CD4-positive, alpha-beta T cell treated with Interleukin-15 for 1 hour (primary cell): ENCODE results near the gene KRIT1.
"Not testable (repeated sequence)": the region's sequence is repeated elsewhere in the genome, so short reads cannot be mapped to it uniquely, and the experiment has no call there.

Experiments
- DNase-seq: peaks from one replicate; pipeline ENCODE4 v3.0.0-alpha.2; 2020

The KRIT1 gene

DNA sequence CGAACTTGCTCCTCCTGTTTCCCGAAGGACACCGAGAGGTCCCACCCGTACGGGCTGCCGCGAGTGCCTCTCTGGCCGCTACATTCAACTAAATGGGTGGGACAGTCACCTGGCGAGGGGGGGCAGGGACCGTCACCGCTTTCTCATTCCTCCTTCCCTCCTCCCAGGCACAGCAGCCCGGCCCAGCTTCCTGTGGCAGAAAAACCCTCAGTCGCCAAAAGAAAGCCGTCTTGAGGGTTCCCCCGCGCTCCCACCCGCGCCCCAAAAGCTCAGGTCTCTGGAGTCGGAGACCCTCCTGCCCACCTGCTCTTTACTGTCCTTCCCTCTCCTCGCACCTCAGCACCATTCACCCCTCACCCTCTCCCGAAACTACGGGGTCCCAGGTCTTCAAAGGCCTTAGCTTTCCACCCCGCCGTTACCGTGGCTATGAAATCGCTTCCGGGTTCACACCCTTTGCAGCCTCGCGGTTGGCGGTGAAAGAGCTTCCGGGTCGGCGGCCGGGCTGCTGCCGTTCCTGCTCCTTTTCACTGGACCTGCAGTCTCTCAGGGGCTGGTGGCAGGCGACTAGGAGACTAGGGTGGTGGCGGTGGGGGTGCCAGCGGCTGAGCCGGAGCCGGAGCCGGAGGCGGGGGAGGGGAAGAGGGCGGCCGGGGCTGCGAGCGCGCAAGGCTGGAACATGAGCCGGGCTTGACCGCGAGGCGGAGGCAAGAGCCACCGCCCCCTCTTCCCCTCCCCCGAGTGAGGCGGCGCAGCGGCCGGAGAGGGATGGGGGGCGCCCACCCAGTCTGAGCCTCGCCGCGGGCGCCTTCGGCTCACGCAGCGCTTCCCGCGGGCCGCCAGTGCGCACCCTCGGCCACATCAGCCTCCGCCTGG, at the start of gene KRIT1, which contains the start of gene ANKIB1:
TSS of gene KRIT1 (minus strand) at position 428 of the 873 bp plus-strand sequence. CDS start 3,779 bp downstream, outside the sequence.
TSS of gene ANKIB1 (plus strand) at position 488 of the 873 bp plus-strand sequence. CDS start 49,005 bp downstream, outside the sequence.
- DNase-seq, result peak; percentile 89

DNA sequence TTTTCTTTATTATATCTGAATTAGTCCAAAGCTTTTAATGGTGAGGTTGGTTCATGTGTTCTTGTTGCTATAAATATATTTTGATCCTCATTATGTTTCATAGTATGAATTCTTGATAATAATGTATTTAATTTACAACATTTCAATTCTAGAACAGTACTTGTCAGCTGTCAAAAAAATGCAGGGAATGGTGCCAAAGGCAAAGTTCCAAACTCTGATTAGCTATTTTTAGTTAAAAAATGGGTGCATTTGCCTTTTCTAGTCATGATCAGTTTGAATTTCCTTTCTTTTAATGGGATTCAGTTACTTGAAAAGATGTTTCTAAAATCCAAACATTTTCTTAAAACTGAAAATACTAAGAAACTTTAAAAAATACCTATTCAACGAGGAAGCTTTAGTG, 49.7 kb upstream of the KRIT1 start:
- DNase-seq, result no peak

DNA sequence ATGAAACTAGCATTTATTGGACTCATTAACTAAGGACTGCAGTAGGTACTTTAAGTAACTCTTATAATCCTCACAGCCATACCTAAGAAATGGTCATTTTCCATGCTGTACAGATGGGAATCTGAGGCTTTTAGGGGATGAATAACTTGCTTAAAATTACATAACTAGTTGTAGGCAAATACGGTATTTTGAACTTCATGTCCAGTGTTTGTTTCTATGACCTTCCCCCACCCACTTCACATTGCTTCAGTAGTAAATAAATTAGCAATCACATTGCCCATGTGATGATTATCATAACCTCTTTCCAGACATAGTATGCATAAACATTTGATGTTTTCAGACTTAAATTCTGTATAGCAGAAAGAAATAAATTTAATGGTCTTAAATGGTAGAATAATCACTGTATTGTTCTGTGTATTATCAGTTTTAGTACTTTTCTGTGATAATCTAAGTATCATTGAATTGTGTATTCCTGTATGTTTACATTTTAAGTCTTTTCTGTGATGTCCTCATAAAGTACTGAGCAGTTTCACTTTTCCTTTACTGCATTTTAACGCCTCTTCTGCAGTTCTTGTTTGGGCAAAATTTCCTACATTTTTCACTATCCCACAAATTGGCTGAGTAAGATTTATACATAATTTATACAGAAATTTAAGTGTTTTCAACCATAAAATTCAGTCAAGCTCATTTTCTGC, 48.3 kb upstream of the KRIT1 start:
- no peak for DNase-seq

DNA sequence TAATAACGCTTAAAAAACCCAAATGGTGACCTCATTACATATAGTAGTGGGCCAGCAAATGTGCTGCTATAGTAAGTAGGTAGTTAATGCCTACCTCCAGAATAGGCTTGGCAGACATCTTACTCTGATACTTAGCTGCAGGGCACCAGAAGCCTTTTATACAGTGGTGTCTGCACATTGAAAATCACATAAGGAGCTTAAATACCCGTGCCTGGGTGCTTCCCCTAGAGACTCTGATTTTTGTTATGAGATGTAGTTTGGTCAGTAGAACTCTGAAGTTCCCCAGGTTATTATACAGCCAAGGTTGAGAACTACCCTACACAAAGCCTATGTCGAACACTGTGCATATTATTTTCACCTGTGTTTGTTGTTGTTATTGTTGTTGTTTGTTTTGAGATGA, 47.3 kb upstream of the KRIT1 start:
- DNase-seq, result no peak

DNA sequence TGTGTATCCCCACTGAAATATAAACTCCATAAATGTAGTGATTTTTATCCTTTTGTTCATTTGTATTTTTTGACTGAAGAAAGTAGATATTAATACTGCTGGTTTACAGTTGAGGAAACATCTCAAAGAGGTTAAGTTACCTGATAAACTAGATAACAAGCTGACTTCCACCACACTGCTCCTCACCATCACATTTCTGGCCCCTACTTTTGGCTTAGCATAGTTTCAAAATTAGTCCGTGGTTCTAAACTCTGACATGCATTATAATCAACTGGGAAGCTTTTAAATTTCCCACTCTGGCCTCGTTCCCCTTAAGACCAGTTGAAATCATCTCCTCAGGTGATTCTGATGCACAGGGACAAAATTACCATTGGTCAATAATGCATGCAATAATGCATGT, 43.6 kb upstream of the KRIT1 start:
- no peak for DNase-seq

DNA sequence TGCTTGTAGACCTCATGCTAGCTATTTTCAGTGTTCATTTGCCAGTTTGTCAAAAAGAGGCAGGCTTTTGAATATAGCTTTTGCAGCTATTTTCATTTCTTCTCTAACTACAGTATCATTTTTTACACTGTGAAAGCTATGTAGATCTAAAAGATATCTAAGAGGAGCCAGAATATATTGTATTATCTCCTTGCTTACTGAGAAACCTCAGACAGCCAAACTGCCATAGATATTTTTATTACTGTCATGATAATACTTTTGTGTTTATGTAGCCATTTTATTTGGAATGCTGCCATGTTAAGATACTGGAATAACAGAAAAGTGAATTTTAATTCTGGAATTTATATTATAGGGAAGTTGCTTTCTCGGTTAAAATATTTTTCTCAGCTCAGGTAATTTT, 37.2 kb upstream of the KRIT1 start:
- DNase-seq, result no peak

DNA sequence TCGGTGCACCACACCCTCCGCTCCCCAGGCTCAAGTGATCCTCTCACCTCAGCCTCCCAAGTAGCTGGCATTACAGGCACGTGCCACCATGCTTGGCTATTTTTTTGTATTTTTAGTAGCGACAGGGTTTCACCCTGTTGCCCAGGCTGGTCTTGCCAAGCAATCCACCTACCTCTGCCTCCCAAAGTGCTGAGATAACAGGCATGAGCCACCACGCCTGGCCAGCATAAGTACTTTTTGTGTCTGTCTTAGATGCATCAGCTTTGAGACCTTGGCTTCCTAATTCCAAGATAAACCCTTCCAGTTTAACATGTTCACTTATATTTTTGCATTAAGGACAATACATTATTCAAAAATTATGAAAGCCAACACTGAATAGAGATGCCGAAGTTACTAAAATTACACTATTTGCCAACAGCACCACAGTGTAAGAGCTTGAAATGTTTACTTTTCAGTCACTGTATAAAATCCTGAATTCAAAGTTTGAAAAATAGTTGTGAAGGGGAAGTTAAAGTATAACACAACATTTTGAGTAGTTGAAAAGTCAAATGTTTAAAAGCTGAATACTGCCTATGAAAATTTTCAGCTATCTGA, 36.6 kb upstream of the KRIT1 start:
- DNase-seq, result no peak

DNA sequence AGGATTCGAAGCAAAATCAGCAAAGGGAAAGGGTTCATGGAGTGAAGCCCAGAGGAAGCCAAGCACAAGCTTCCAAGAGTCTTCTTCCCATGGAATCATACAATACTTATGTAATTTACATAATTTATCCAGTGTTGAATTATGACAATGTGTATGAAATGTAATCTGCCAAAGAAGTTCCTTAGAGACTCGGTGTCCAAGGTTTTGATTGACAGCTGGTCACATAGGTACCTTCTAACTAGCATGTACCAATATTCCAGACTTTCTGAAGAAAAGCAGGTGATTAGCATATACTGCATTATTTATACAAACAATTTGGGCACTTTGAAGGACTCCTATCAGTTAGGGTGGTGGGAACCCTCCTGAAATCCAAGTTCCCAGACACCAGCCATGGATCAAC, 35.3 kb upstream of the KRIT1 start:
- no peak for DNase-seq

DNA sequence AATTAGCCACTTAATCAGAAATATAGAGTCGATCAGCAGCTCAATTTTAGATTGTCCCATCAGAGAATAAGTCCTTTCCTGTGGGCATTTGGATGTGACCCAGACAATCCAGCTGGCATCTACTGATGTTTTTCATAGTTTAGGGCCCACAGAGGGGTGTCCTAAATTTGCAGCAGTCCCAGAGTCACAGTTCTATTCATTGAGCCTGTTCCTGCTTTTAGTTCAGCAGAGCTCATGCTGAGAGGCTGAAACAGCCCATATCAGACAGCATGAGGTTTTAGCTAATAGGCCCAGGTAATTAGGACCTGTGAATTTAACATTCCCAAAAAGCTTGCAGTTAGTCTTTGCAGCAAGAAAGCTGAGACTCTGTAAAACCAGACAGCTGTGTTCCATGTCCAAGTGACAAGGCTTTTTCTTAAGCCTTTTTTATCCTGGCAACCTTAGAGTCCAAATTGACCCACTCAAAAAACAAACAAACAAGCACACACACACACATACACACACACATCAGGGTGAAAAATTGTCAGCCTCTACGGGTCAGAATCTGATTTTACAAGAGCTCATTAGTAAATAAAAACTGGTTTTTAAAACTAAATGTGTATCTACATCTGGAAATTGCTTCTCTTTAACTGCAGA, 33.8 kb upstream of the KRIT1 start:
- DNase-seq, result no peak

DNA sequence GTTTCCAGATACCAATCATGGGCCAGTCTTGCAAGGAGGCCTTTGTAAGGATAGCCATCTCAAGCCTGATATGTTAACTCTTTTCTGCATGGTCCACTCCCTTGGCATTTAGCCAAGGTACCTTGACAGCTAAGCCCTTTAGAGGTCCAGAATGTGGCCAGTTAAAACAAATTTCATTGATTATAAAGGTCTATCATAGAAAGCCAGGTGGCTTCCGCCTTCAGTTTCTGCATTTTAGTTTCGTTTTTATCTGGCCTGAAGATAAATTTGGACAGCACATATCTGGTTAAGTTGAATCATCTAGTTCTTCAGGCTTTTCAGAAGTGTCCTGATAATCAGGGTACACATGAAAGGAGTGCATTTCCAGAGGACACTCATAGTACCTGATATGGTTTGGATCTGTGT, 30.7 kb upstream of the KRIT1 start:
- no peak for DNase-seq

DNA sequence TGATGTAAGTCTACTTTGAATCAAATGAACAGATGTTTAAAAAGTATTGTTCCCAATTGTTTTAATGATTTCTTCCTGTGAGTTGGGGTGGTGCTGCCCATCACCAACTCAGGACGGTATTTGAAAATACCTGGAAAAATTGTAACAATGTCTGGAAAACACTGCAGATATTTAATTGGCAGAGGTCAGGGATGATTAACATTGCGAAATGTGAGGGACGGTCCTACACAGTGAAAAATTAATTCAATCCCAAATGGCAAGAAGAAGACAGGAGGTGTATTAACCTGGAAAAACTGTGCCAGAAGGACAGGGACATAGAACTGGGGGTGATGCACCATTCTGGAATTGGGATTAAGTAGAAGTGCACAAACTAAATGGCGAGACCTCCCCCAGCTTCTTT, 29.6 kb upstream of the KRIT1 start:
- DNase-seq, result no peak

DNA sequence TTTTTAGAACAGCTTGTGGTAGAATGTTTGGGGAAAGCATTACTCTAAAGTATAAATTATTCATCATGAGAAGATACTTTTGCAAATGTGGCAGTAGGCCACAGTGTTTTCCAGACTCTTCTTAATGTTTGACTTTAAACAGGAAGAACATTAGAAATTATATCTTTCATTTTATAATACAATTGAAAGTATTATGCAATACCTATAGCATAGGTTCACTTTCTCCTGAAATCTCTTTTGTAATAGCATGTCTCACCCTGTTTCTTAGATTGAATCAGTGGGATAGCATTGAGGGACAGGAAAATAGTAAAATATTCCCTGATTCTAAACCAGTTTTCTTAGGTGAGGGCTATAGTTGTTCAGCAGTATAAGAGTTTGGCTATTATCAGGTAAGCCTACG, 23.2 kb upstream of the KRIT1 start:
- DNase-seq, result no peak

DNA sequence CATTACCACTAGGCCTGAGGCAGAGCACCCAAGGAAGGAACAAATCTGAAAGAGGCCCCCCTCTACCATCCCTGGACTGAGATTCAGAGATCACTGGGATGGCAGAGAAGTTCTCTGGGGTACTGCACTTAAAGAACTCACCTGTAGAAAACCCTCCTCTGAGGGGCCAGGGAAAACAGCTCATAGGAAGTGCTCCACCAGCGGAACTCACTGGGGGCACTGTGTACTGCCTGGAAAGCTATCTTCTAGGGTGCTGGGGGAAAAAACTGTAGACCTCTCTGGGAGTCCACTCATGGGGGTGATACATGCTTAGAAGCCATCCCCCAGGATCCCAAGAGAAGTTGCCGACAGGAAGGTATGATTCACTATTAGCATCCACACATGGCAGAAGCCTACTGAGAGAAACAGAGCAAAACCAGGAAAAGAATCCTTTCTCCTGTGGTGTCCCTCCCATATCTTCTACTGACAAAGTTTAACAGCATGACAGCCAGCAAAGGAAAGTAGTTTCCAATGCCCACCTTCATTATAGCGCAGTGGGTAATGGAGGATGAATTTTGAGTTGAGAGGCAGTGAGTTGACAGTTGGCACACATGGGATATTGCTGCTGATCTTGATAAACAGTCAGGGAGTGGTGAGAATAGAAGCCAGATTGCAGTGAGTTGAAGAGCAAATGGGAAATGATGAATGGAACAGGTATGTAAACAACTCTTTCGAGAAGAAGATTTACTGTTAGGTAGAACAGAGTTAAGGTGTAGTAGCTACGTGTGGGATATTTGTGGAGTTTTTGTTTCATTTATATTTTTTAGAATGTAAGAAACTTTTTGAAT, 20.9 kb upstream of the KRIT1 start:
- no peak for DNase-seq

DNA sequence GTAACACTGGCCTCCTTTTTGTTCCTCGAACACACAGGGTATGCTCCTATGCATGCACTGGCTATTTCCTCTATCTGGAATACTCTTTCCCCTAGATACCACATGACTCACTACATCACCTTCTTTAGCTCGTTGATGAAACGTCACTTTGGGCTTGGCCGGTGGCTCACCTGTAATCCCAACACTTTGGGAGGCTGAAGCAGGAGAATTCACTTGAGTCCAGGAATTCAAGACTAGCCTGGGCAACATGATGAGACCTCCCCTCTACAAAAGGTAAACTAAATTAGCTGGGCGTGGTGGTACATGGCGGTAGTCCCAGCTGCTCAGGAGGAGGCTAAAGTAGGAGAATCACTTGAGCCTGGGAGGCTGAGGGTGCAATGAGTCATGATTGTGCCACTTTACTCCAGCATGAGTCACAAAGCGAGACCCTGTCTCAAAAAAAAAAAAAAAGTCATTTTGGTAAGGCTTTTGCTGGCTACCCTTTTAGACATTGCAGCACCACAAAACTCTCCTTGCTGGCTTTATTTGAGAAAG, 14.6 kb upstream of the KRIT1 start:
- no peak for DNase-seq

DNA sequence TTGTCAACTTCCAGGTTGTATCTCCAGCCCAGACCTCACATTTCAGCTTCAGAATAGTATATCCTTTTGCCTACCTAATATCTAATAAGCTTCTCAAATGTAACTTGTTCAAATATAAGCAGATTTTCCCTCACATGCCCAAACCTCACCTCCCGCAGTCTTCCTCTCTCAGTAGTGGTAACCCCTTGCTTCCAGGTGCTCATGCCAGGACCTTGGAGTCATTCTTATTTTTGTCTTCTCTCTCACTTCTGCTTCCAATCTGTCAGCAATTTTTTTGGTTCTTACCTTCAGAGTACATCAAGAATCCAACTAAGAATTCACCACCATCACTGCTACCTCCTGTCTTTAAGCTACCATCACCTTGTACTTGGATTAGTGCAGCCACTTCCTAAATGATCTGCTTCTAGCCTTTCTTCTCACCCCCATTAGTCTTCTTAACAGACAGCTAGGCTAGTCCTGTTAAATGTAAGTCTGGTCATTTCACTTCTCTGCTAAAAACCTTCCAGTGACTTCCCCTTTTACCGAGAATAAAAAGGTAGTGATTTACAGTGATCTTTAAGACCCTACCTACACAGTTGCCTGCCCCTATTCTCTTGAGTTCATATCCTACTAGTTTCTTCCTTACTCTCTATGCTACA, 14.0 kb upstream of the KRIT1 start:
- DNase-seq, result no peak

DNA sequence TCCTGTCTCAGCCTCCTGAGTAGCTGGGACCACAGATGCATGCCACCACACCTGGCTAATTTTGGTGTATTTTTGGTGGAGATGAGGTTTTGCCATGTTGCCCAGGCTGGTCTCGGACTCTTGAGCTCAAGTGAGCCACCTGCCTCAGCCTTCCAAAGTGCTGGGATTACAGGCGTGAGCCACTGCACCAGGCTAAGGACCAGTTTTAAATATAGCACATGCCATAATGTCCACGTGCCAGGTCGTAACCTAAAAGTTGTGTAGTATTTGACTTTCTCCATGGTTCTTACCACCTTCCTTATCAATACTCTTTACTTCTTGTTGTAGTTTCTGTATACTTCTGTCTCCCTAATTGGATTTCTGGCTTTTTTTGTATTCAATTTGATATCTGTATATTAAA, 13.3 kb upstream of the KRIT1 start:
- DNase-seq, result no peak

DNA sequence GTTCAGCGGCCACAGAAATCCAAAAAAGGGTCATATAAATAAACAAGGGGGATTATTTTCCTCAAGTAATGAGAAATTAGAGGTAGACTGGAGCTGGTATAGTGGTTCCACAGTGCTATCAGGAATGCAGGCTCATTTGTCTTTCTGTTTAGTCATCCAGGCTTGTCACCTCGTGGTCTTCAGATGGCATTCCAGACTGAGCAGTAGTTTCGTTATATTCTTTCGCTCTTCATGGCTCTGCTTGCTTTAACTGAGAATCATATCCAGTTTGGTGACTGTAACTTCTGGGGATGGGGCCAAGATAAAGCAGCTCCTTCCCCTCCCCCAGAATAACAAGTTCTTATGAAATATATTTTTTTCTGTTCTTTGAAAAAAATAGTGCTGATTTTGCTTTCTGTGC, 9.6 kb upstream of the KRIT1 start:
- no peak for DNase-seq

DNA sequence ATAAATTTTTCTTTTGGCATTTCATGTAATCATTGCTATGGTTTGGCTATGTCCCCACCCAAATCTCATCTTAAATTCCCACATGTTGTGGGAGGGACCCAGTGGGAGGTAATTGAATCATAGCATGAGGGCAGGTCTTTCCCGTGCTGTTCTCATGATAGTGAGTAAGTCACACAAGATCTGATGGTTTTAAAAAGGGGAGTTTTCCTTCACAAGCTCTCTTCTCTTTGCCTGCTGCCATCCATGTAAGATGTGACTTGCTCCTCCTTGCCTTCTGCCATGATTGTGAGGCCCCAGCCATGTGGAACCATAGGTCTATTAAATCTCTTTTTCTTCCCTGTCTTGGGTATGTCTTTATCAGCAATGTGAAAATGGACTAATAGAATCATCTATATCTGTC, 9.1 kb upstream of the KRIT1 start:
- DNase-seq, result not testable (repeated sequence)

DNA sequence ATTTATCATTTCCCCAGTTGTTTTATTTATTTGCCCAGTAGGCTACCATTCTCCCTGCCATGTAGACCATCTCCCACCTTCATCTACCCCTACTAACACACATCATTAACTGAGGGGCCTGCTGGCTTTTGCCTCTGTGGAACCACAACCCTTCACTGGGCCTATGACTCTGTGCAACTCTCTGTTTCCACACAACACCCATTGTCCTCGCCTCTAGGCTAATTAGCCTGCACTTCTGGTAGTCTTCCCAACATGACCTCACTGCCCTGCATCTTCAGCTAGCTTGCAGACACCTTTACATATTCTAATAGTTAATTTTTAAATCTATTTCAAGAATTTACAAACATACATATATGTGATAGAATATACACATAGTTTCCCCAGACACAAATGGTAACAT, 7.5 kb upstream of the KRIT1 start:
- no peak for DNase-seq

DNA sequence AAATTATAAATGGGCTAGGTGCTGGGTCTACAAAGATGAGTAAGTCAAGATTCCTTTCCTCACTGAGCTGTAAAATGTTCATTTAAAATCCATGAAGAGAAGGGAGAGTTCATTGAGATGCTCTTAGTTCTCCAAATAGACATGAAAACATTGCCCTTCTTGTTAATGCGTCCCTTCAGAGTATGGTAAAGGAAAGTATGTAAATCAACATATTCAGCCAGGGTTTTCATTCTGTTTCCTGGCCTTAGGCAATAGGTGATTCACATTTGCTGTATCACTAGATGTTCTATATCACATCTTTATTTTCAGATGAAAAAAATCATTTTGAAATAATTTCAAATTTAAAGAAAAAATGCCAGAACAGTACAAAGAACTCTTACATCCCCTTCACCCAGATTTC, 5.5 kb upstream of the KRIT1 start:
- no peak for DNase-seq

DNA sequence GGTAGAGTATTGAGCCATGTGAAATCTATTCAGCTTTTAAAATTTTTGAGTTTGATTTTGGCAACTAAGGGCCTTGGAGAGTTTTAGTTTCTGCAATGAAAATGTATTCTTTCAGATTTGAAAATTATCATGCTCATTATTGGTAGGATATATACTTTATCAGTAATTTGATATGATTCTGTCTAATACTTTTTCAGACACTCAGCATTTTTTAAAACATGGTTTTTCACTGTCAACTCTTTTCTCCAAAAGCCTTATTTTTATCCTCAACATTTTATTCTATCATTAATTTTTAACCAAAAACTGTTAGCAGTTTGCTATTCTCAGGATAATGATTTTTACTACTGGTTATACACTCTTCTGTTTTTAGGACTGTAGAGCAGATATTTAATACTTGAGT, 4.9 kb upstream of the KRIT1 start:
- DNase-seq, result no peak
